ENCODE measurements around the gene CCS. TPM values are rescaled to one million over a fixed set of nuclear protein-coding genes. Genes with fewer than 3 reads are reported as not detected.

Gene CCS
- total RNA-seq, 1 donor from 2014 or later: 40.5 TPM

DNA sequence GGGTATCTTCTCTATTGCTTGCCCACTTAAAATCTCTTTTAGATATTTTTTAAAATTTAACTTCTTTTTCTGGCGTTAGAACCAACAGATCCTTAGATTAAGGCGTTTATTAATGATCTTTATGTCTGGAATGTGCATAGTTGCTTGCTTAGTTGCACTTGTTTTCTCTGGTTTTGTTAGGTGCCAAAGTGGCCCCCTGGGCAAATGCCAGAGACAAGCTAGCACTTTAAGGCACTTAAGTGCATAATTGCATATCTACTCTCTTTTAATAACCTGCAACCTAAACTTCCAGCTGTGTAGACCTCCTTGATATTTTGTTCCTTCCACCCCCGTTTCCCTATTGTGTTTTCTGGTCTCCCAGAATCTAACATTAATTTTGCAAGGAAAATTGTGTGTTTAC is 48.8 kb downstream of the CCS start:
- H3K4me3 ChIP-seq: peak overlapping the region; percentile 71
- peaks cover 72% of the 10 kb centered on the region for H3K36me3 ChIP-seq
- DNase-seq (no peak), ATAC-seq (no peak)
- no peak overlapping the region for H3K27ac ChIP-seq
- H3K27me3 ChIP-seq (ENCODE audit: low read depth): no peaks in the 10 kb centered on the region
- peaks cover 86% of the 10 kb centered on the region for H3K4me1 ChIP-seq
- intact Hi-C loops (cut with DNase I): no loop called here
- TF ChIP-seq, protein P1, sequence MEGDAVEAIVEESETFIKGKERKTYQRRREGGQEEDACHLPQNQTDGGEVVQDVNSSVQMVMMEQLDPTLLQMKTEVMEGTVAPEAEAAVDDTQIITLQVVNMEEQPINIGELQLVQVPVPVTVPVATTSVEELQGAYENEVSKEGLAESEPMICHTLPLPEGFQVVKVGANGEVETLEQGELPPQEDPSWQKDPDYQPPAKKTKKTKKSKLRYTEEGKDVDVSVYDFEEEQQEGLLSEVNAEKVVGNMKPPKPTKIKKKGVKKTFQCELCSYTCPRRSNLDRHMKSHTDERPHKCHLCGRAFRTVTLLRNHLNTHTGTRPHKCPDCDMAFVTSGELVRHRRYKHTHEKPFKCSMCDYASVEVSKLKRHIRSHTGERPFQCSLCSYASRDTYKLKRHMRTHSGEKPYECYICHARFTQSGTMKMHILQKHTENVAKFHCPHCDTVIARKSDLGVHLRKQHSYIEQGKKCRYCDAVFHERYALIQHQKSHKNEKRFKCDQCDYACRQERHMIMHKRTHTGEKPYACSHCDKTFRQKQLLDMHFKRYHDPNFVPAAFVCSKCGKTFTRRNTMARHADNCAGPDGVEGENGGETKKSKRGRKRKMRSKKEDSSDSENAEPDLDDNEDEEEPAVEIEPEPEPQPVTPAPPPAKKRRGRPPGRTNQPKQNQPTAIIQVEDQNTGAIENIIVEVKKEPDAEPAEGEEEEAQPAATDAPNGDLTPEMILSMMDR (IDR thresholded peaks at IDR 0.05): no peak
- H3K9me3 ChIP-seq: no peaks in the 10 kb centered on the region

DNA sequence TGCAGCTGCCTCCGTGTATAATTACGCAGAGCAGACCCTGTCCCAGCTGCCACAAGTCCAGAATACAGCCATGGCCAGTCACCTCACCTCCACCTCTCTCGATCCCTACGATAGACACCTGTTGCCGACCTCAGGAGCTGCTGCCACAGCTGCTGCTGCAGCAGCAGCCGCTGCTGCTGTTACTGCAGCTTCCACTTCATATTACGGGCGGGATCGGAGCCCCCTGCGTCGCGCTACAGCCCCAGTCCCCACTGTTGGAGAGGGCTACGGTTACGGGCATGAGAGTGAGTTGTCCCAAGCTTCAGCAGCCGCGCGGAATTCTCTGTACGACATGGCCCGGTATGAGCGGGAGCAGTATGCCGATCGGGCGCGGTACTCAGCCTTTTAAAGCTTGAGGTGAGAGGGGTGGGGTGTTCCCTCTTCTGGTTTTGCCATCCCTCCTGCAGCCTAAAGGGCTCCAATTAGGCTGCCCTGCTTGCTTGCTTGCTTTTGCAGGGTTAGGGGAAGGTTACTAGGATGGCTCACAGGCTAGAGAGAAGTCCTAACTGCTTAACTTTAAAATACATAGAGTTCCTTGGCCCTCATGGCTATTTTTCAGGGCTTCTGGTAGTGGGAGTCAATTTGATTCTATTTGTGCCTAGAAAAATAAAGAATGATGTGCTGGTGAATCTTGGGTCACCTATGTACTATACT is 50.9 kb downstream of the CCS start:
- TF ChIP-seq, protein P1 (IDR thresholded peaks at IDR 0.05): no peak

DNA sequence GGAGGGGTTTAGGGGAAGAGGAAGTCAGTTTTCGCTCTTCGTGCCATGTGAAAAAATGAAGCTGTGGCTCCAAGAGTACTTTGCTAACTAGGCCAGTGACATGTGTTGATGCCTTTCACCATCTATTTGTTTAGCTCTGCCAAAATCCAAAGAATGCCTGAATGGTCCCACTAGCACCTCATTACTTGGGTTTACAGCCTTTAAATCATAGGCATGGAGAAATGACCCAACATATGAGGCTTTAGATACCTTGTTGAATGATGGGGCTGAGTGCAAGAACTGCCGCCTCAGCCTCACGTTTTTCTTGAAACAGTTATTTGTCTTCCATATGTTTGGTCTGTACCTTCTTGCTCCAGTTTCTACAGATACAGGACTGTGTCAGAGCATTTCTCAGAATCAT is 53.8 kb downstream of the CCS start:
- no peak overlapping the region for H3K27ac ChIP-seq
- peaks cover 53% of the 10 kb centered on the region for H3K4me1 ChIP-seq
- DNase-seq: no peak
- TF ChIP-seq, protein P1 (IDR thresholded peaks at IDR 0.05): no peak
- H3K36me3 ChIP-seq: peaks cover 95% of the 10 kb centered on the region
- intact Hi-C loops (cut with DNase I): no loop called here
- H3K4me3 ChIP-seq: no peak overlapping the region
- no peaks in the 10 kb centered on the region for H3K27me3 ChIP-seq (ENCODE audit: low read depth)
- no peak for ATAC-seq
- no peaks in the 10 kb centered on the region for H3K9me3 ChIP-seq

More for the DNA sequence above, 50.9 kb downstream of the CCS start:
- no peaks in the 10 kb centered on the region for H3K9me3 ChIP-seq
- H3K27ac ChIP-seq: no peak overlapping the region
- DNase-seq (no peak), ATAC-seq (no peak)
- H3K36me3 ChIP-seq: peaks cover 92% of the 10 kb centered on the region
- H3K4me3 ChIP-seq: no peak overlapping the region
- H3K4me1 ChIP-seq: peaks cover 81% of the 10 kb centered on the region
- intact Hi-C loops (cut with DNase I): no loop called here
- no peaks in the 10 kb centered on the region for H3K27me3 ChIP-seq (ENCODE audit: low read depth)

DNA sequence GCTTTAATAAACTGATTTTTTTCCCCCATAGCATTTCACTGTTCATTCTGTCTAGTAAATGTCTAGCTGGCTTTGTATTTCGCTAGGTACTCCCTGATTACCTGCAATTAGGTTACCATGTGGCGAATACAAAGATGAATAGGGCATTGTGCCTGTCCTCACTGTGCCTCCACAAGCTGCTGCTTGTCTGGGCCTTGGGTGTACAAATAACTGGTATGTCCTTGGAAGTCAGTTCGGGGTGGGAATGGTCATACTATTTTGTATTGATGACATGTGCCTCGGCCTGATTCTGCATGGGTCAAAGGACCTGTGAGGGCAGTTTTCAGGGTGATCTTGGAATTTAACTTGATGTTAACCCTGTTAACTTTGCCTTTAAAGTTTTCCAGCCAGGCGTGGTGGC is 56.9 kb downstream of the CCS start:
- Histone ChIP-seq H3K27me3 (ENCODE audit: low read depth) (no peaks in the 10 kb centered on the region), H3K4me3 (no peak overlapping the region), H3K36me3 (peaks cover 88% of the 10 kb centered on the region), H3K27ac (no peak overlapping the region), H3K9me3 (no peaks in the 10 kb centered on the region), H3K4me1 (peaks cover 22% of the 10 kb centered on the region)
- no peak for ATAC-seq
- no peak for DNase-seq
- TF ChIP-seq, protein P1 (IDR thresholded peaks at IDR 0.05): no peak
- intact Hi-C loops (cut with DNase I): no loop called here

DNA sequence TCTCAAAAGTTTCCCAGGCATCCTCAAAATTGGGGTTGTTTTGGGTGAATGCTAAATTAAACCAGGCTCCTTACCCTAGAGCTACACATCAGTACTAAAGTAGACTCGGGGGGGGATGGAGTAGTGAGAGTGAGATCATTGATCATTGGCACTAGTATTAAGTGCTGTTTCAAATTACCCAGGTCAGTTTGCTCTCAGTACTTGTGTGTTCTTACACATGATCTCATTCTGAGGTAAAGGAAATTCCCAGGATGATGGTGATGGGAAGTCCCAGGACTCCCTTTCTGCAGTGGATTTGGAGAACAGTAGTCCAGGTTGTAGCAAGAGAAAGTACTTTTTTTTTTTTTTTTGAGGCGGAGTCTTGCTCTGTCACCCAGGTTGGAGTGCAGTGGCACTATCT is 58.0 kb downstream of the CCS start:
- Histone ChIP-seq H3K27ac (no peak overlapping the region), H3K9me3 (no peaks in the 10 kb centered on the region), H3K27me3 (ENCODE audit: low read depth) (no peaks in the 10 kb centered on the region), H3K4me1 (peaks cover 11% of the 10 kb centered on the region), H3K36me3 (peaks cover 79% of the 10 kb centered on the region), H3K4me3 (no peak overlapping the region)
- DNase-seq (no peak), ATAC-seq (no peak)
- intact Hi-C loops (cut with DNase I): no loop called here
- TF ChIP-seq, protein P1 (IDR thresholded peaks at IDR 0.05): no peak
